Spinal cord (tissue), 10 donors: ENCODE measurements around the gene S100A11. TPM values are rescaled to one million over a fixed set of nuclear protein-coding genes. Genes with fewer than 3 reads are reported as not detected.

Experiments used
- DNase-seq, 6 donors: peaks; one replicate each; pipeline versions ENCODE4 v3.0.0 to v3.0.0-alpha.2; 2013 to 2015; ENCODE audit warnings: low spot score in 6 of 6, low read depth in 4 of 6
- H3K27ac ChIP-seq: one replicate; pipeline ENCODE4 v1.5.1; 2013; ENCODE audit warnings: low read depth, low read length, control low read depth
- H3K27me3 ChIP-seq: one replicate; pipeline ENCODE4 v1.6.1; 2013; ENCODE audit warnings: low read length; ENCODE audit not compliant: control insufficient read depth, insufficient read depth
- H3K36me3 ChIP-seq: one replicate; pipeline ENCODE4 v1.6.1; 2013; ENCODE audit warnings: low read length; ENCODE audit not compliant: control insufficient read depth, insufficient read depth
- H3K4me1 ChIP-seq: one replicate; pipeline ENCODE4 v1.6.1; 2013; ENCODE audit warnings: low read length; ENCODE audit not compliant: control insufficient read depth, insufficient read depth
- H3K4me3 ChIP-seq: one replicate; pipeline ENCODE4 v1.5.1; 2013; ENCODE audit warnings: low read depth, low read length, control low read depth
- H3K9me3 ChIP-seq: one replicate; pipeline ENCODE4 v1.6.1; 2013; ENCODE audit warnings: low read length; ENCODE audit not compliant: control insufficient read depth, insufficient read depth
- WGBS: methylation state at CpG from one replicate; pipeline ENCODE4 v1.1.5; 2013; ENCODE audit warnings: missing lambda C conversion rate; ENCODE audit not compliant: insufficient coverage; 5-methylcytosine and 5-hydroxymethylcytosine counted together
- polyA plus RNA-seq, 2 donors: library from polyadenylated mRNA; unstranded; fragments of 120-200 nt; gene quantifications; one replicate each; pipeline ENCODE4 v1.2.1, GENCODE V29; 2013; ENCODE audit not compliant: insufficient read length in 2 of 2
- total RNA-seq, 2 donors: library from RNA; depleted of rRNA in 1 of 2; stranded (reverse); fragments of 120-200 nt in 1 of 2; fragments of >200 nt in 1 of 2; gene quantifications; one replicate each; pipeline versions ENCODE4 v1.2.3 to v1.2.4, GENCODE V29; 2013 to 2014
- donor health status: healthy.

The S100A11 gene
- total and polyA plus RNA-seq, 4 donors: 17.7 to 153 (median 76.9) TPM

GRCh38 chr1:152029144-152029928 is 7.5 kb downstream of the S100A11 start:
- no peak for DNase-seq
- 89% methylated on average over 4 of the region's 8 CpGs for WGBS

GRCh38 chr1:152026895-152027294 is 9.9 kb downstream of the S100A11 start:
- 57% methylated on average over 2 of the region's 3 CpGs for WGBS
- Histone ChIP-seq H3K36me3 (no peaks in the 10 kb centered on the region), H3K27me3 (no peaks in the 10 kb centered on the region), H3K4me3 (no peak overlapping the region), H3K4me1 (no peaks in the 10 kb centered on the region), H3K9me3 (no peaks in the 10 kb centered on the region), H3K27ac (no peak overlapping the region)
- DNase-seq: no peak

More at GRCh38 chr1:152029144-152029928, 7.5 kb downstream of the S100A11 start:
- no peaks in the 10 kb centered on the region for H3K36me3 ChIP-seq
- H3K4me3 ChIP-seq: no peak overlapping the region
- peaks cover 3% of the 10 kb centered on the region for H3K27me3 ChIP-seq
- no peaks in the 10 kb centered on the region for H3K9me3 ChIP-seq
- no peak overlapping the region for H3K27ac ChIP-seq
- no peaks in the 10 kb centered on the region for H3K4me1 ChIP-seq

- no peak for DNase-seq
- H3K27ac ChIP-seq: no peak overlapping the region
- 33% methylated on average over 1 of the region's 4 CpGs for WGBS
- no peaks in the 10 kb centered on the region for H3K27me3 ChIP-seq
- no peaks in the 10 kb centered on the region for H3K9me3 ChIP-seq
- H3K4me3 ChIP-seq: no peak overlapping the region
- no peaks in the 10 kb centered on the region for H3K36me3 ChIP-seq
- no peaks in the 10 kb centered on the region for H3K4me1 ChIP-seq
Observed at GRCh38 chr1:152024223-152024622, 12.6 kb downstream of the S100A11 start.

GRCh38 chr1:152023221-152023620 is 13.6 kb downstream of the S100A11 start:
- no peak overlapping the region for H3K4me3 ChIP-seq
- H3K4me1 ChIP-seq: no peaks in the 10 kb centered on the region
- DNase-seq: no peak
- 100% methylated on average over 2 of the region's 4 CpGs for WGBS
- no peaks in the 10 kb centered on the region for H3K36me3 ChIP-seq
- no peaks in the 10 kb centered on the region for H3K27me3 ChIP-seq
- no peaks in the 10 kb centered on the region for H3K9me3 ChIP-seq
- H3K27ac ChIP-seq: no peak overlapping the region

- 100% methylated on average over 2 of the region's 3 CpGs for WGBS
- no peak overlapping the region for H3K27ac ChIP-seq
- no peaks in the 10 kb centered on the region for H3K4me1 ChIP-seq
- H3K27me3 ChIP-seq: no peaks in the 10 kb centered on the region
- no peak for DNase-seq
- H3K9me3 ChIP-seq: no peaks in the 10 kb centered on the region
- H3K36me3 ChIP-seq: no peaks in the 10 kb centered on the region
- H3K4me3 ChIP-seq: no peak overlapping the region
Observed at GRCh38 chr1:152022474-152022873, 14.3 kb downstream of the S100A11 start.

GRCh38 chr1:152021569-152021968 is 15.2 kb downstream of the S100A11 start:
- no peaks in the 10 kb centered on the region for H3K9me3 ChIP-seq
- no peak for DNase-seq
- WGBS: 66% methylated on average over 6 of the region's 7 CpGs
- H3K4me1 ChIP-seq: no peaks in the 10 kb centered on the region
- H3K4me3 ChIP-seq: no peak overlapping the region
- no peaks in the 10 kb centered on the region for H3K36me3 ChIP-seq
- H3K27ac ChIP-seq: no peak overlapping the region
- no peaks in the 10 kb centered on the region for H3K27me3 ChIP-seq

- no peaks in the 10 kb centered on the region for H3K36me3 ChIP-seq
- no peaks in the 10 kb centered on the region for H3K4me1 ChIP-seq
- H3K27me3 ChIP-seq: no peaks in the 10 kb centered on the region
- H3K4me3 ChIP-seq: no peak overlapping the region
- H3K27ac ChIP-seq: no peak overlapping the region
- H3K9me3 ChIP-seq: no peaks in the 10 kb centered on the region
- WGBS: 50% methylated on average over 1 of the region's 3 CpGs
- no peak for DNase-seq
Observed at GRCh38 chr1:152020849-152021248, 16.0 kb downstream of the S100A11 start.

GRCh38 chr1:152018537-152018936 is 18.3 kb downstream of the S100A11 start:
- H3K4me1 ChIP-seq: no peaks in the 10 kb centered on the region
- peaks cover 3% of the 10 kb centered on the region for H3K27me3 ChIP-seq
- 5% methylated on average over 2 of the region's 4 CpGs for WGBS
- DNase-seq: no peak
- H3K9me3 ChIP-seq: no peaks in the 10 kb centered on the region
- H3K4me3 ChIP-seq: no peak overlapping the region
- no peaks in the 10 kb centered on the region for H3K36me3 ChIP-seq
- no peak overlapping the region for H3K27ac ChIP-seq

GRCh38 chr1:152015766-152016165 is 21.0 kb downstream of the S100A11 start:
- Histone ChIP-seq H3K36me3 (no peaks in the 10 kb centered on the region), H3K27ac (no peak overlapping the region), H3K4me1 (no peaks in the 10 kb centered on the region), H3K27me3 (peaks cover 3% of the 10 kb centered on the region), H3K9me3 (no peaks in the 10 kb centered on the region), H3K4me3 (no peak overlapping the region)
- 57% methylated on average over 4 of the region's 6 CpGs for WGBS
- no peak for DNase-seq

- DNase-seq: no peak
- H3K9me3 ChIP-seq: no peaks in the 10 kb centered on the region
- H3K4me3 ChIP-seq: no peak overlapping the region
- no peak overlapping the region for H3K27ac ChIP-seq
- H3K36me3 ChIP-seq: no peaks in the 10 kb centered on the region
- no CpG with 5 or more reads among the region's 1 CpG for WGBS
- H3K4me1 ChIP-seq: no peaks in the 10 kb centered on the region
- H3K27me3 ChIP-seq: peaks cover 3% of the 10 kb centered on the region
Observed at GRCh38 chr1:152014943-152015342, 21.9 kb downstream of the S100A11 start.
